Measurements from ENCODE around the gene SETBP1. TPM values are rescaled to one million over a fixed set of nuclear protein-coding genes. Genes with fewer than 3 reads are reported as not detected.

SETBP1 gene
- total and polyA plus RNA-seq, 2 of the 13 experiments (the other 11 are each of a cell fraction or from before 2014, with no cell fraction given), result 0.18 to 0.65 TPM

DNA sequence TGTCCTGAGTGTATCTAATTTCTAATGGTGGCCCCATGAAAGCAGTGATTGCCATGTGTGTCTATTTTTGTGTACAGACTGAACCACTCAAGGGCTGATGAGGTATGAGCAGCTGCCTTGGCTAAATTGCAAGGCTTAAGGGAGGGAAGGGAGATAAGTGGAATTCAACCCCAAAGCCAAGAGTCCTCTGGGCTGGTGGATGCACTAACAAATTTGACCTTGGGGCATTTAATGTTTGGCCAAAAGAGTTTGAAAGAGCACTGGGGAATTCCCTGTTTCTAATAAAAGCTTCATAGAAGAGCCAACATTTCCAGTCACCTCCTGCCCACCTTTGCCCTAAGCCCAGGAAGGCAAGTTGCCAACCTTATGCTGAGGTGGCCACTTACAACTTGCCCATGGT, 172.1 kb downstream of the SETBP1 start:
- no peak overlapping the region for H3K27ac ChIP-seq (ENCODE audit: extremely low read length, insufficient read depth, low read length)
- ChIA-PET POLR2A (no interaction called here), CTCF (ENCODE audit: low intra/inter-chr PET ratio, low total read pairs) (no interaction called here)
- no peaks in the 10 kb centered on the region for H3K4me1 ChIP-seq (ENCODE audit: insufficient read depth, low read length)
- no peaks in the 10 kb centered on the region for H3K27me3 ChIP-seq (ENCODE audit: control insufficient read depth in 1 of 2, insufficient read depth in 2 of 2, low read length in 2 of 2)
- FAIRE-seq (no peak), DNase-seq (ENCODE audit: low spot score) (no peak), ATAC-seq (peak; percentile 31; the same call in 1 of the 3 replicates)
- in situ Hi-C loops (cut with HindIII; ENCODE audit: extremely low pct_ligation_motif_present, low pct_unique_long_range_greater_than_20kb), result no loop called here
- H3K36me3 ChIP-seq (replicated peaks in 1 of 2; ENCODE audit: control insufficient read depth in 1 of 2, insufficient read depth in 2 of 2, low read length in 2 of 2), result no peaks in the 10 kb centered on the region
- no peaks in the 10 kb centered on the region for H3K79me2 ChIP-seq (ENCODE audit: insufficient read depth, low read length)
- TF ChIP-seq HNF4A (CRISPR knock-in tag; IDR thresholded peaks at IDR 0.05), result 0 out of 2 replicates have a peak, but pooled peaks have one; percentile 20
- TF ChIP-seq ZNF7 (CRISPR knock-in tag; IDR thresholded peaks at IDR 0.05), result 0 out of 2 replicates have a peak, but pooled peaks have one; percentile 29
- no peak for TF ChIP-seq CHCHD3 (CRISPR knock-in tag; IDR thresholded peaks at IDR 0.05)
- intact Hi-C loops (cut with micrococcal nuclease; ENCODE audit: unreplicated experiment), result no loop called here
- no peak overlapping the region for H3K4me3 ChIP-seq (replicated peaks in 1 of 3; ENCODE audit: insufficient read depth in 1 of 3, low read depth in 2 of 3, low read length in 3 of 3)
- H2AFZ ChIP-seq (ENCODE audit: low read length), result no peak overlapping the region
- no peak overlapping the region for H3K4me2 ChIP-seq (ENCODE audit: low read depth, low read length)
- H3K9ac ChIP-seq (ENCODE audit: insufficient read depth, low read depth, low read length), result no peak overlapping the region
- no TSS peak for BruUV-seq (replicated peaks)
- no peaks in the 10 kb centered on the region for H3K9me3 ChIP-seq (ENCODE audit: low read length)
- no peaks in the 10 kb centered on the region for H4K20me1 ChIP-seq (ENCODE audit: insufficient read depth, low read length)

- H3K4me3 ChIP-seq (replicated peaks in 1 of 3; ENCODE audit: insufficient read depth in 1 of 3, low read depth in 2 of 3, low read length in 3 of 3), result no peak overlapping the region
- no peak overlapping the region for H3K9ac ChIP-seq (ENCODE audit: insufficient read depth, low read depth, low read length)
- in situ Hi-C loops (cut with HindIII; ENCODE audit: extremely low pct_ligation_motif_present, low pct_unique_long_range_greater_than_20kb), result no loop called here
- no TSS peak for BruUV-seq (replicated peaks)
- intact Hi-C loops (cut with micrococcal nuclease; ENCODE audit: unreplicated experiment), result no loop called here
- no peak overlapping the region for H3K27ac ChIP-seq (ENCODE audit: extremely low read length, insufficient read depth, low read length)
- no peaks in the 10 kb centered on the region for H3K9me3 ChIP-seq (ENCODE audit: low read length)
- no peak for FAIRE-seq
- no peaks in the 10 kb centered on the region for H3K27me3 ChIP-seq (ENCODE audit: control insufficient read depth in 1 of 2, insufficient read depth in 2 of 2, low read length in 2 of 2)
- H3K4me1 ChIP-seq (ENCODE audit: insufficient read depth, low read length), result no peaks in the 10 kb centered on the region
- DNase-seq (ENCODE audit: low spot score), result no peak
- no peak for ATAC-seq
- no peaks in the 10 kb centered on the region for H3K36me3 ChIP-seq (replicated peaks in 1 of 2; ENCODE audit: control insufficient read depth in 1 of 2, insufficient read depth in 2 of 2, low read length in 2 of 2)
- CTCF ChIA-PET (ENCODE audit: low intra/inter-chr PET ratio, low total read pairs), result no interaction called here
- no peak overlapping the region for H3K4me2 ChIP-seq (ENCODE audit: low read depth, low read length)
- no peaks in the 10 kb centered on the region for H4K20me1 ChIP-seq (ENCODE audit: insufficient read depth, low read length)
- POLR2A ChIA-PET, result no interaction called here
- no peaks in the 10 kb centered on the region for H3K79me2 ChIP-seq (ENCODE audit: insufficient read depth, low read length)
- WGBS (ENCODE audit: low lambda C conversion rate), result 24% methylated on average over 1 of the region's 2 CpGs
- H2AFZ ChIP-seq (ENCODE audit: low read length), result no peak overlapping the region
- TF ChIP-seq CEBPZ (IDR thresholded peaks at IDR 0.05; ENCODE audit: low read length) (no peak), ATRX (CRISPR knock-in tag; IDR thresholded peaks at IDR 0.05; ENCODE audit: borderline replicate concordance) (no peak), DZIP1 (CRISPR knock-in tag; IDR thresholded peaks at IDR 0.05) (no peak), MAZ (IDR thresholded peaks at IDR 0.05; ENCODE audit: borderline replicate concordance, low read depth, low read length) (no peak), MAZ (CRISPR knock-in tag; IDR thresholded peaks at IDR 0.05; ENCODE audit: low read depth) (no peak), KLF11 (CRISPR knock-in tag; IDR thresholded peaks at IDR 0.05) (no peak), PAX8 (CRISPR knock-in tag; IDR thresholded peaks at IDR 0.05; ENCODE audit: borderline replicate concordance) (no peak), ZNF563 (CRISPR knock-in tag; IDR thresholded peaks at IDR 0.05) (no peak), SIX4 (CRISPR knock-in tag; IDR thresholded peaks at IDR 0.05) (no peak)
- TF ChIP-seq, protein P1, sequence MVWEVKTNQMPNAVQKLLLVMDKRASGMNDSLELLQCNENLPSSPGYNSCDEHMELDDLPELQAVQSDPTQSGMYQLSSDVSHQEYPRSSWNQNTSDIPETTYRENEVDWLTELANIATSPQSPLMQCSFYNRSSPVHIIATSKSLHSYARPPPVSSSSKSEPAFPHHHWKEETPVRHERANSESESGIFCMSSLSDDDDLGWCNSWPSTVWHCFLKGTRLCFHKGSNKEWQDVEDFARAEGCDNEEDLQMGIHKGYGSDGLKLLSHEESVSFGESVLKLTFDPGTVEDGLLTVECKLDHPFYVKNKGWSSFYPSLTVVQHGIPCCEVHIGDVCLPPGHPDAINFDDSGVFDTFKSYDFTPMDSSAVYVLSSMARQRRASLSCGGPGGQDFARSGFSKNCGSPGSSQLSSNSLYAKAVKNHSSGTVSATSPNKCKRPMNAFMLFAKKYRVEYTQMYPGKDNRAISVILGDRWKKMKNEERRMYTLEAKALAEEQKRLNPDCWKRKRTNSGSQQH (CRISPR knock-in tag; IDR thresholded peaks at IDR 0.05; ENCODE audit: low read depth), result no peak
Measured at GRCh38 chr18:44853430-44853829, 172.7 kb downstream of the SETBP1 start.
